Central memory CD4-positive, alpha-beta T cell (primary cell): ENCODE measurements around the gene RALA.
"Not testable (repeated sequence)": the region's sequence is repeated elsewhere in the genome, so short reads cannot be mapped to it uniquely, and the experiment has no call there.

Source experiments
- DNase-seq: peaks from one replicate; pipeline ENCODE4 v3.0.0; 2022

The RALA gene

DNA sequence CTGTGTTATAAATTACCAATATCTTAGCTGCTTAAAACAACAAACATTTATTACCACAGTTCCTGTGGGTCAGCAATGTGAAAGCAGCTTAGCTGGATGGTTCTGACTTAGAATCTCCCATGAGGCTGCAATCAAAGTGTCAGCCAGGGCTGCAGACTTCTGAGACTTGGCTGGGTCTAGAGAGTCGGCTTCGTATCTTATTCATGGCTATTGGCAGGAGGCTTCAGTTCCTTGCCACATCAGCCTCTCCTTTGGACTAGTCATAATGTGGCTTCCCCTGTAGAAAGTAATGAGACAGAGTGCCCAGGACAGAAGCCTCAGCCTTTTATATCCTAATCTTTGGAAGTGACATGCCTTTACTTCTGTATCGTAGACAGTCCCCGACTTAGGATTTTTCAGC lies 27.3 kb downstream of the RALA start:
- no peak for DNase-seq

DNA sequence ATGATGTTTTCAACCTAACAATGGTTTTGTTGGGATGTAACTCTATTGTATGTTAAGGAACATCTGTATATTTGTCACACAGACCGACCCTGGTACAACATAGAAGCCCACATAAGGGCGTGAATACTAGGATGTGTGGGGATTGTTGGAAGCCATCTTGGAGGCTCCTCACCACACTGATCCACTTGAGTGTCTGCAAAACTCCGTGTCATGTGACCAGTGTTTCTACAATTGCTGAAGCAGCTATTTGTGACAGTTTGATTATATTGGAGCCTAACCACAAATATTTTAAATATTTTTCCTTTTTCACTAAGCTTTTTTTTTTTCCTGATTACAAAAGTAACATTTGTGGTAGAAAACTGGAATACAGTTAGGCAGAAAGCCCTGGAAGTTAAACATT lies 27.9 kb downstream of the RALA start:
- no peak for DNase-seq

DNA sequence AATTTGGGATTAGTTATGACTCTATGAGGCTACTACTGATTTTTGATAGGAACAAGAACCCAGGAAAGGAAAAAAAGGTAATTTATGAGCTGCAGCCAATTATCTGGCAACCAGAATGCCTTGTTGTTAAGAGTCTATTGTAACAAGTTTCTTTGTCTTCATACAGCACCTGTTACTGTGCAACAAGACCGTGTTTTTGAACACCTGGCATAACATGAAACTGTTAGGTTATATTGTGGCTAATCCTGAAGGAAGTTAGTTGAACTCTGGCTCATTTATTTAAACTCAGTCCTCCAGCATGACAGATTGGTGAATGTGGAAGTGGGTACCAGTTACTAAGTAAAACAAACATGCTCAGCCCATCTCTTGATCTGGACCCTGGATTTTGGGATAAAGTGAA lies 33.0 kb downstream of the RALA start:
- DNase-seq = no peak

DNA sequence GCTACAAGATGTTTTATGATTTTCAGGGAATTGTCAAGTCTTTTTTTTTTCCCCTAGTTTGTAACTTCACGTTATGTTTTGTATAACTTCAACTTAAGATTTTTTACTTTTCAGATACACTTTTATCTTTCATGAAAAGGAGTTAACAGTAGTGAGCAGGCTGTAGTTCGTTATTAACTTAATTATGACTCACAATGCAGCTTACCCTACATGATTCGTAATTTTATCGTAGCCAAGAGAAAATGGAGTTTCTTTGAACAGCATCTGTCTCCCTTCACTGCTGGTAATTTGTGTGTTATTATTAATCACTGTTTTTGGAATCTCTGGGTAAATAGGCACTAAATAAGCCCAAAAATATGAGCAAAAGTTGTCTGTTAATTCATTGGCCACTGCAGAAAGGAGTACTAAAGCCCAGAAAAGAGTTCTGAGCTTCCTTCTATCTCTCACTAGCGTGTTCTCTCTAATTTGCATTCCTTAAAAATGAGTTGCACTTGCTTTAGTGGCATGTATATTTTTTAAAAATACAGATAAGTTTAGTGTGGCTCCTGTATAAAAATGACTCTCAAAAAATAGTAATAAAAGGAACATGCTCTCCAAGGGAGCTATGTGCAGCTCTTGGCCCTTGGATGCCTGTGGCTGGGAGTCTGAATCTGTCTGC lies 36.1 kb downstream of the RALA start:
- DNase-seq = no peak

DNA sequence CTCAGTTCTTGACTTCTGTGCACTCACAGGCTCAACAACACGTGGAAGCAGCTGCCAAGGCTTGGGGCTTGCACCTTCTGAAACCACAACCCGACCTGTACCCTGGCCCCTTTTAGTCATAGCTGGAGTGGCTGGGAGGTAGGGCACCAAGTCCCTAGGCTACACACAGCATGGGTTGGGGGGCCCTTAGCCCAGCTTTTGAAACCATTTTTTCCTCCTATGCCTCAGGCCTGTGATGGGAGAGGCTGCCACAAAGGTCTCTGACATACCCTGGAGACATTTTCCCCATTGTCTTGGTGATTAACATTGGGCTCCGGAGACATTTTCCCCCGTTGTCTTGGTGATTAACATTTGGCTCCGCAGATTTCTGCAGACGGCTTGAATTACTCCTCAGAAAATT lies 38.6 kb downstream of the RALA start:
- no peak for DNase-seq

DNA sequence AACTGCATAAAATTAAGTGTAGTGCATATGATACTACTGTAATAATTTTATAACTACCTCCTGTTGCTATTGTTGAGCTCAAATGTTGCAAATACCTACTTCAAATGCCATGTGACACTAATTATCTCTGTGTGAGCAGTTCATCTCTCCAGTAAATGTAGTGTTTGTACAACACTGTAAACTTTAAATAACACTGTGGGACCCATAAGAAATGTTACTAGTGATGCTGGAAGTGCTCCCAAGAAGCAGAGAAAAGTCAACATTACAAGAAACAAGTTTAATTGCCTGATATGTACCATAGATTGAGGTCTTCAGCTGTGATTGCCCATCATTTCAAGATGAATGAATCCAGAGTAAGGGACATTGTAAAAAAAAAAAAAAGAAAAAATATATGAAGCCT lies 39.9 kb downstream of the RALA start:
- no peak for DNase-seq

DNA sequence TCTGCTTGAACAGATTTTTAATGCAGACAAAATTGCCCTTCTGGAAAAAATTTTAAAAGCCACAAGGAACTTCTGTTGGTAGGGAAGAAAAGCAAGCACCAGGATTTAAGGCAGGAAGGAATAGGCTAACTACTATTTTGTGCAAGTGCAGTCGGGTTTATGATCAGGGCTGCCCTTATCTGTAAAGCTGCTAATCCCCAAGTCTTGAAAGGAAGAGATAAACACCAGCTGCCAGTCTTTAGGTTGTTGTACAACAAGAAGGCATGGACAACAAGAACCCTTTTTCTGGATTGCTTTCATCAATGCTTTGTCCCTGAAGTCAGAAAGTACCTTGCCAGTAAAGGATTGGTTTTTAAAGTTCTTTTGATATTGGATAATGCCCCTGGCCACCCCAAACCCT lies 40.7 kb downstream of the RALA start:
- no peak for DNase-seq

DNA sequence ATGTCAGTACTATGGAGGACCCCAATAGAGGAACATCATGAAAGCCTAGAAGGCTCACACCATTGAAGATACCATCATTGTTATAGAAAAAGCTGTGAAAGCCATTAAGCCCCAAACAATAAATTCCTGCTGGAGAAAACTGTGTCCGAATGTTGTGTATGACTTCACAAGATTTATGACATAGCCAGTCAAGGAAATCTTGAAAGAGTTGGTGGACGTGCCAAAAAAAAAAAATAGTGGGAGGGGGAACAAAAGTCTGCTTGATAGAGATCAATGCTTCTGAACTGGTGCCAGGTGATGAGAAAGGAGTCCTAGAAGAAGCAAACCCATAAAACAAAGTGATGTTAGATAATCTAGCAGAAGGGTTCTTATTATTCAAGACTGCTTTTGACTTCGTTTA lies 41.2 kb downstream of the RALA start:
- DNase-seq = no peak

DNA sequence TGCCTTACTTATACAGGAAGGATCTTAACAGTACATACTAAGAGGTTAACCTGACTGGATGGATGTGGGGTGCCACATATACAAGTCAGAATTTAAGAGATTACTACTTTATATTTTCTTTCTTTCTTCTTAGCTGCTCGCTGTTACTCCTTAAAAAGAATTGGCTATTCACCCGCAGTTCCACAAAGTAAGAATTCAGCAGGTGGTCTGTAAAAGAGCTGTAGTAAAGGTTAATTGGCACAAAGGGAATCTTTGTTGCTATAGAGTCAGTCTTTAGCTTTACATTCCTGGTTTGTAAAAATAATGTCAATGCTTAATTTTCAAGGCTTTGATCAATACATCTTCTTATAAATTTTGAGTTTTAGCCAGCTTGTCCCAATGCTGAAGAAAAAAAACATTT lies 43.2 kb downstream of the RALA start:
- DNase-seq = no peak

DNA sequence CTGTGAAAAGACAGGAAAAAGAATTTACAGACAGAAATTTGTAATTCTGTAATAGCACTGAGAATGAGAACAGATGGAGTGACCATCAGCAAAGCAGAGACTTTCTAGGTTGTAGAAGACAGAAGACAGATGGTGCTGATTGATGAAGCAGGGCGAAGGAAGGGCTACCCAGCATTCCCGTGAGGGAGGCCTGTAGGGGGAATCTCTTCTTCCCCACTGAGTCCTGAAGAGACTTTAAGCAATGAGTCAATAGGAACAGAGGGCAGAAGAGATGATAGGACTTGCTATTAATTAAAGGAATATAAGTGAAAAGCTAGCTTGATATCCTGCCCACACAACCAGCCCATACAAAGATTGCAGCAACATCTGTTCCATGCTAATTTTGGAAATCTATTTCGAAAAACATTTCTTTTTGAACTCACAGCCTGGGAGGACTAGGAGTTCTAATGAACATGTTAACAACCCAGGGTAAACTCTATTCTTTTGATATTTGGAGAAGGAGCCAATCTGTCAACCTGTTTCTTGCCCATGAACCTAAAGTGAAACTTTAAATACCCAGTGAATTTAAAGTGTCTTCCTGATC lies 44.1 kb downstream of the RALA start:
- DNase-seq = no peak

DNA sequence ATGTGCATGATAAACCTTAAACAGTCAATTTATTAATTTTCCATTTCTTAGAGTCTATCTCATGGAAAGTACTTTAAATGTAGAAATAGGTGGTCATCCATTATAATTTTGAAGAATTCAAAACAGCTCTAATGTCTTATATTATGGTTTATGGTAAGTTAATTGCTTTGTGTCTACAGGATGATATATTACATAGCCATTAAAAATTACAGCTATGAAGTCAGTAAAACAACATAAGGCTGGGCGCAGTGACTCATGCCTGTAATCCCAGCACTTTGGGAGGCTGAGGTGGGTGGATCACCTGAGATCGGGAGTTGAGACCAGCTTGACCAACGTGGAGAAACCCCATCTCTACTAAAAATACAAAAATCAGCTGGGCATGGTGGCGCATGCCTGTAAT lies 44.9 kb downstream of the RALA start:
- DNase-seq = not testable (repeated sequence)

DNA sequence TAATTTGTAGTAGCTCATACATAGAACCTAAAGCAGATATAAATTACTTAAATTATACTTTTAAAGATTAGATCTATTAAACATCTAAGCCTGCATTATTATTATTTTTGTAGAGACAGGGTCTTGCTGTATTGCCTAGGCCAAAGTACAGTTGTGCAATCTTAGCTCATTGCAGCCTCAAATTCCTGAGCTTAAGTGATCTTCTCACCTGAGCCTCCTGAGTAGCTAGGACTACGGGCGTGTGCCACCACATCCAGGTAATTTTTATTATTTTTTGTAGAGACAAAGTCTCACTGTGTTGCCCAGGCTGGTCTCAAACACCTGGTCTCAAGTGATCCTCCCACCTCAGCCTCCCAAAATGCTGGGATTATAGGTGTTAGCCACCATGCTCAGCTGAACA lies 46.7 kb downstream of the RALA start:
- DNase-seq = no peak

DNA sequence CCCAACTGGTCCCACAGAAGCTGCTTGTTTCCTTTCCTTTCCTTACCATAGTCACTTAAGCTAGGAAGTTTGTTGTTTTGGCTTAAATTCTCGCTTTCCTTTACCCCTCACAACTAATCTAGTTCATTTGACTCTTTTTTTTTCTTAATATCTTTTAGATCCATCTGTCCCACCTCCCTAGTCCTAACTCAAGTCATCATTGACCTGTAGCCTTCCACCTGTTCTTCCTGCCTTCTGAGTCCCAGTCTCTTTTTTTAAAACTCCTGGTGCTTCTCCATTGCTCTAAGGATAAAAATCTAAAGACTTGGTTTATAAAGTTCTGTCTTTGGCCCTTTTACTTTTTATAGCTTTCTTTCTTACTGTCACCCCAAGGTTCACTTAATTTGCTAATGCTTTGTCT lies 47.6 kb downstream of the RALA start:
- no peak for DNase-seq

DNA sequence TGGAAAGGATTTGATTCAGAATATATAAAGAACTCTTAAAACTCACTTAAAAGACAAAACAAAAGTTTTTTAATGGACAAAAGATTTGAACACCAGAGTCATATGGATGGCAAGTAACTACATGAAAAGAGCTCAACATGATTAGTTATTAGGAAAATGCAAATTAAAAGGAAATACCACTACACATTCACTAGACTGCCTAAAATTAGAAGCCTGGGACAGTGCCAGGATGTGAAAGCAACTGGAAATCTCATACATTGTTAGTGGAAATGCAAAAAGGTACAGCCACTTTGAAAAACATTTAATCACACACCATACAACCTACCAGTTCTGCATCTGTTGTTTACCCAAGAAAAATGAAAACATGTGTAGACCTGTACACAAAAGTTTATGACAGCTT lies 48.8 kb downstream of the RALA start:
- DNase-seq = no peak

DNA sequence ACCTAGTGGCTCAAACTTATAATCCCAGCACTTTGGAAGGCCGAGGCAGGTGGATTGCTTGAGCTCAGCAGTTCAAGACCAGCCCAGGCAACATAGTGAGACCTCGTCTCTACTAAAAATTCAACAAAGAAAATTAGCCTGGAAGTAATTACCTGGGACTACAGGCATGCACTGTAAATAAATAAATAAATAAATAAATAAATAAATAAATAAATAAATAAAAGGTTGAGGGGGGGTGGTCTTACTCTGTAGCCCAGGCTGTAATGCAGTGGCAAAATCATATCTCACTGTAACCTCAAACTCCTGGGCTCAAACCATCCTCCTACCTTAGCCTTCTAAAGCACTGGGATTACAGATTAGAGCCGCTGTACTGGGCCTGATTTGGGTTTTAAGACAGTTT lies 50.5 kb downstream of the RALA start:
- no peak for DNase-seq

DNA sequence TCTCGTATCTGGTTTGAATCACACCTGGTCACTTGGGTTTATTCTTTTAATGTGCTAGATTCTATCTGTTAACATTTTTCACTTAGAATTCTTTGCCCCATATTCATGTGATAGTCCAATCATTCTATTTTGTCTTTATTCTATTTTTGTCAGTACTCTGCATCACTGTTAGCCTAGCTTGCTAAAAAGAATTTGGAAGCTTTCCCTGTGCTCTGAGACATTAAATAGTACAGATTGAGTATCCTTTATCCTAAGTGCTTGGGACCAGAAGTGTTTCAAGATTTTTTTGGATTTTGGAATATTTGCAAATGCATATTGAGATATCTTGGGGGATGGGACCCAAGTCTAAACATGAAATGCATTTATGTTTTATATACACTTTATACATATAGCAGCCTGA lies 51.0 kb downstream of the RALA start:
- no peak for DNase-seq

DNA sequence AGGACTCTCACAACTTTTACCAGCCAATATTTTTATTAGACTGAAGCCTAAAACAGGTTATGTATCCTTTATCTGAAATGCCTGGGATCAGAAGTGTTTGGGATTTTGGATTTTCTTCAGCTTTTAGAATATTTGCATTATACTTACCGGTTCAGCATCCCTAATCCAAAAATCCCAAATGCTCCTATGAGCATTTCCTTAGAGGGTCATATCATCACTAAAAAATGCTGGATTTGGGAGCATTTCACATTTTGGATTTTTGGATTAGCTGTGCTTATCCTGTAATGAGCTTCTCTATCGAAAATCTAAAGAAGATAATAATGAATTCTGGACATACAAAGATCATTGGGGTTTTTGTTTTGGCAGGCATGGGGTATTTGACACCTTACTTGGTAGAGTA lies 53.0 kb downstream of the RALA start:
- no peak for DNase-seq

DNA sequence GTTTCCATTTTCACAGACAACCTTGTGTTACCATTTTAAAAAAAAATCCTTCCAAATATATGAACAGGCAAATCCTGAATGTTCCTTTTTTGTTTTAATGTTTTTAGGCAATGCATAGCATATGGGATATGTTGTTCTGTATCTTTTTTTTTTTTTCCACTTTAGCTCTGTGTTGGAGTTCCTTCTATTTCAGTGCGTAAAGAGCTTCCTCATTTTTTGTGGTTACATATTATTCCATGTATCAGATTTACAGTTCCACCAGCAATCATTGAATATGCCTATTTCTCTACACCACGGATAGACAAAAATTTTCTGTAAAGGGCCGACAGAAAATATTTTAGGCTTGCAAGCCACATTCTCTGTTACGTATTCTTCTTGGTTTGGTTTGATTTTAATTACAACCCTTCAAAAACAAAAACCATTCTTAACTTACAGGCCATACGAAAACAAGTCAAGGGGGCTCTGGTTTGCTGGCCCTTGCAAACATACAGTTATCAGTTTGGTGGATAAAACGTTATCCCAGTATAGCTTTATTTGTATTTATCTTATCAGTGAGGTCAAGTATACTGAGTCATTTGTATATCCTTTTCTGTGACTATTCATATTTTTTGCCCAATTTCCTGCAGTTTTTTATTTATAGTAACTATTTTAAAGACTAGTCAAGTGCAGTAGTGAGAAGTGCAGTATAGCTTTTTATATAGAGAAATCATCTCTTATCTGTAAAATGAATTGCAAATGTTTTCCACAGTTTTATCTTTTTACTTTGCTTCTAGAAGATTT lies 55.7 kb downstream of the RALA start:
- no peak for DNase-seq

DNA sequence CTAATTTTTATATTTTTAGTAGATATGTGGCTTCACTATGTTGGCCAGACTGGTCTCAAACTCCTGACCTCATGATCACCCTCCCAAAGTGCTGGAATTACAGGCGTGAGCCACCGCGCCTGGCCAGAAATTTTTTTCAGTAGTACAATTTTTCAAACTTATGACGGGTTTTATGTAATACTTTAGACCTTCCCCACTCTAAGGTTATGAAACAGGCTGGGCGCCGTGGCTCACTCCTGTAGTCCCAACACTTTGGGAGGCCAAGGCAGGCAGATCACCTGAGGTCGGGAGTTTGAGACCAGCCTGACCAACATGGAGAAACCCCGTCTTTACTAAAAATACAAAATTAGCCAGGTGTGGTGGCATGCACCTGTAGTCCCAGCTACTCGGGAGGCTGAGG lies 56.5 kb downstream of the RALA start:
- DNase-seq = not testable (repeated sequence)

DNA sequence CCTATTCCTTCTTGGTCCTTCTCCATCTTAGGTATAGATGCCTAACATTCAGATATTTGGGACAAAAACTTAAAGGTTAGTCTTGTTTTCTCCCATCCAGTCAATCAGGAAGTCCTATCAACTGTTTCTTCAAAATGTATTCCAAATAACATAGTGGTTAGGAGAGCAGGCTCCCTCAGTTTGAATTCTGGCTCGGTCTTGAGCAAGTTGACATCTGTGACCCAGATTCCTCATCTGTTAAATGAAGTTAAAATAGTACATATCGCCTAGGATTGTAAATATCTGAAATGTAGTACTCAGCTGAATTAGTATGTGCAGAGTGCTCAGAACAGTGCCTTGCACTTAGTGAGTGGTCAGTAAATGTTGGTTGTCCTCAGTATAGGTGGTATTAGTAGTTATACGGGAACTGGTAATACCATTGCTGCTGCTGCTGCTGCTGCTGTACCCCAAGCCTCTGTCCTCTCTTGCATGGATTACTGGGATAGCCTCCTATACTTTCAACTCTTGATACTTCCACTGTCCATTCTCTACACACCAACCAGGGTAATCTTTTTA lies 58.6 kb downstream of the RALA start:
- DNase-seq = no peak

DNA sequence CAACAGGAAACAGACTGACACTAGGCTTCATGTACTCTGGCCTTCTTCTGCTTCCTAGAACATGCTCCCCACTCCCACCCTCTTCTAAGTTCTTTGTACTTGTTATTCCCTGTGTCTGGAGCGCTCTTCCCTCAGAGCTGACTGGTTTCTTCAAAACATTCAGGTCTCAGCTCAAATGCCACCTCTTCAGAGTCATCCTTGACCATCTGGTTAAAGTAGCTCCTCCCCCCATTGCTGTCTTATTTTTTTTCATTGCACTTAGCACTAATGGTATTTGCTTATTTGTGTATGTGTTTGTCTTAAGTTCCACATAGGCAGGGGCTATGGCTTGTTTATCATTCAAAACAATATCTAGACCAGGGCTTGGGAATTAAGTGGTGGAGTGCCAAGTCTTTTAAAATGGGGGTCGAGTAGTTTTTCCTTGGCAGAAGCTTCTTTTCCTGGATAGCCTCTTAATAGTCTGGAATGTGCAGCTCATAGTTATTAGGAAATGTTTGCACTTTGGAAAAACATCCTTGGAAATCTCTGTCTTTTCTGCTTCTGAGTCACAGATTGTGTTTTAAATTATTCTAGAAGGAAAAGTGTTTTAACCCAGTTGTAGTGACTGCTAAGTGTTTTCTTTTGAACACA lies 60.0 kb downstream of the RALA start:
- DNase-seq = no peak

DNA sequence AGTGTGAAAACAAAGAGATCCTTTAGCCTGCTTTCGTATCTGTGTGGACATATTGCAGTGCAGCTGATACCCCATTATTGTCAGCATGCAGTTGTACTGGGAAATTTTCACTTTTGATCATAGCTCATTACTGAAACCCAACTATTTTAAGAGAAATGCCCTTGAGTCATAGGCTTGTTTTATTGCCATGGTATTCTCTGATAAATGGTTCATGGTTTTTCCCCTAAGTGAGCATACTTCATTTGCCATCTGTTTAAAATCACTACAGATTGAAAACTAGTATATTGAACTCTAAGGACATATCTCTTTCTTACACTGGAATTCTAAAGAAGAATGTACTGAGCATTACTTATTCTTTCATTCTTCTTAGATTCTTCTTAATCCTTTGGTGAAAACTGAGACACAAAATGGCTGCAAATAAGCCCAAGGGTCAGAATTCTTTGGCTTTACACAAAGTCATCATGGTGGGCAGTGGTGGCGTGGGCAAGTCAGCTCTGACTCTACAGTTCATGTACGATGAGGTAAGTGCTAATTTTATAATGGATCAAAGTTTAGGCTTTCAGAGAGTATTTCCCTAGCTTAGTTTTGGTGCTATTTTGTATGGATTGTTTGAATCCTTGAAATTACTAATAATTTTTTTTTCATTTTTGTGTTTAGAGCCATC lies 63.0 kb downstream of the RALA start:
- DNase-seq = no peak
